Progenitor cell of endocrine pancreas (in vitro differentiated cells): ENCODE data around the gene CAPN11. TPM values are rescaled to one million over a fixed set of nuclear protein-coding genes. Genes with fewer than 3 reads are reported as not detected.

Experiments used
- DNase-seq: peaks from one replicate; pipeline ENCODE4 v3.0.0; 2021; ENCODE audit warnings: low spot score; ENCODE audit not compliant: unreplicated experiment
- H3K27ac Mint-ChIP-seq: 2 replicates; pipeline ENCODE4 v1.8.0; 2021; ENCODE audit warnings: mild to moderate bottlenecking, moderate library complexity, mixed read lengths
- H3K27me3 Mint-ChIP-seq: 2 replicates; pipeline ENCODE4 v1.8.0; 2021; ENCODE audit warnings: mixed read lengths
- H3K36me3 Mint-ChIP-seq: 2 replicates; pipeline ENCODE4 v1.8.0; 2022; ENCODE audit warnings: mixed read lengths; ENCODE audit not compliant: insufficient read depth
- H3K4me1 Mint-ChIP-seq: 2 replicates; pipeline ENCODE4 v1.8.0; 2021; ENCODE audit warnings: low read depth, mixed read lengths
- H3K4me3 Mint-ChIP-seq: 2 replicates; pipeline ENCODE4 v1.8.0; 2021; ENCODE audit warnings: low read depth, mild to moderate bottlenecking, moderate library complexity, mixed read lengths
- H3K9me3 Mint-ChIP-seq: 2 replicates; pipeline ENCODE4 v1.8.0; 2021; ENCODE audit warnings: low read depth, mixed read lengths
- CTCF ChIP-seq: fragments of 200-600 bp; sonication (generic); IDR thresholded peaks from one replicate; pipeline ENCODE4 v1.5.0; 2021; ENCODE audit warnings: antibody characterized with exemption, mild to moderate bottlenecking; ENCODE audit not compliant: unreplicated experiment
- total RNA-seq: library from RNA; stranded (reverse); gene quantifications from 2 replicates; pipeline ENCODE4 v1.2.1, GENCODE V29; 2021

CAPN11 gene
- total RNA-seq, 1 donor from 2014 or later = not detected

DNA sequence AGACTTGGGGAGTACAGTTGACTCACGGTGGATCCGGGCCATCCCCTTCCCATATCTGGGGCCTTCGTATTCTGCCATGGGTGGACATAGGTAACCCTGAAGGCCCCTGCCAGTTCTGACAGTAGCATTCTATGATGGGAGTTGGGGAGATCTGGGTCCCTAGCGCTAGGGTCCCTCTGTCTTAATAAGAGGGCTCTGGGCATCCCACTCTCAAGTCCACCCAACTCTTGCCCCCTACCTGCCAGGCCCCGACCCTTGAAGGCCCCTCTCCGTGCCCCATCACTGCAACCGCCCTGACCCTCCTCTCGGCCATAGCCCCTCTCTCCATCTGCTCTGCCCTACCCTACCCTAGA is 6.5 kb upstream of the CAPN11 start:
- Mint-ChIP-seq H3K27ac (no peak overlapping the region), H3K27me3 (no peaks in the 10 kb centered on the region), H3K4me3 (no peak overlapping the region), H3K9me3 (no peaks in the 10 kb centered on the region), H3K4me1 (peaks cover 13% of the 10 kb centered on the region), H3K36me3 (peaks cover 13% of the 10 kb centered on the region)
- DNase-seq = no peak
- no peak for TF ChIP-seq CTCF

DNA sequence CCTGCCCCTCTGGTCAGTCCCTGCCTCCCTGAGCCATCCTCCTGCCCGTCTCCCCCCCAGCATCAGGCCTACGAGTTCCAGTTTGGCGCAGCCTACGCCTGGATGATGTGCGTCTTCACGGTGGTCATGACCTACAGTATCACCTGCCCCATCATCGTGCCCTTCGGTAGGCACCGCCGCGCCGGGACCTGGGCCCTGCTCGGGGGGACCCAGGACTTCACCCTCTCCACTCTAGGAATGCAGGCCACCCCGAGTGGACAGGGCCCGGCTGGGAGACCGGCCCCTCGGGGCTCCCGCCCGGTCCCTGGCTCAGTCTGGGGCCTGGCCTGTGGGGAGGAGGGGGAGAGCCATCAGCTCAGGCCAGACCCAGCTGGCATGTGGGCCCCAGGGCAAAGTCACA is 6.1 kb upstream of the CAPN11 start:
- Mint-ChIP-seq H3K36me3 (peaks cover 13% of the 10 kb centered on the region), H3K9me3 (no peaks in the 10 kb centered on the region), H3K4me1 (peaks cover 14% of the 10 kb centered on the region), H3K4me3 (no peak overlapping the region), H3K27me3 (no peaks in the 10 kb centered on the region), H3K27ac (no peak overlapping the region)
- no peak for DNase-seq
- TF ChIP-seq CTCF = no peak

DNA sequence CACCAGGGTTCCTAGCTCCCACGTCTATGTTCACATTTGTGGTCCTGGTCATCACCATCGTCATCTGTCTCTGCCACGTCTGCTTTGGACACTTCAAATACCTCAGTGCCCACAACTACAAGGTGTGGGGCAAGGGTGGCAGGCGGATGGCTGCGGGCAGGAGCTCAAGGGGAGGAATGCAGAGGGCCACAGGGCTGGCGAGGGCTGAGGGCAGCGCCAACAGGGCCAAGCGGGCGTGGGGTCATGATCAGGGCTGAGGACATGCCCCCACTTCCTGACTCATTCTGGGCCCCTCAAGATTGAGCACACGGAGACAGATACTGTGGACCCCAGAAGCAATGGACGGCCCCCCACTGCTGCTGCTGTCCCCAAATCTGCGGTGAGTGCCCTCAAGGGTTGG is 4.6 kb upstream of the CAPN11 start:
- Mint-ChIP-seq H3K9me3 (no peaks in the 10 kb centered on the region), H3K27ac (no peak overlapping the region), H3K4me3 (no peak overlapping the region), H3K36me3 (peaks cover 10% of the 10 kb centered on the region), H3K27me3 (no peaks in the 10 kb centered on the region), H3K4me1 (peaks cover 14% of the 10 kb centered on the region)
- no peak for DNase-seq
- TF ChIP-seq CTCF = no peak

- Mint-ChIP-seq H3K9me3 (no peaks in the 10 kb centered on the region), H3K4me3 (no peak overlapping the region), H3K27me3 (no peaks in the 10 kb centered on the region), H3K36me3 (peaks cover 3% of the 10 kb centered on the region), H3K4me1 (peaks cover 14% of the 10 kb centered on the region), H3K27ac (peak overlapping the region; percentile 86)
- no peak for TF ChIP-seq CTCF
- DNase-seq = no peak
Measured at GRCh38 chr6:44156494-44157151, 2.0 kb upstream of the CAPN11 start.

- no peak for TF ChIP-seq CTCF
- H3K27me3 Mint-ChIP-seq = no peaks in the 10 kb centered on the region
- H3K9me3 Mint-ChIP-seq = no peaks in the 10 kb centered on the region
- DNase-seq = no peak
- peaks cover 3% of the 10 kb centered on the region for H3K36me3 Mint-ChIP-seq
- H3K4me3 Mint-ChIP-seq = no peak overlapping the region
- H3K27ac Mint-ChIP-seq = peak overlapping the region; percentile 86
- peaks cover 14% of the 10 kb centered on the region for H3K4me1 Mint-ChIP-seq
Measured at GRCh38 chr6:44157152-44157521, 1.5 kb upstream of the CAPN11 start.
